K562 (cell line): ENCODE measurements around the gene MINAR1. TPM values are rescaled to one million over a fixed set of nuclear protein-coding genes. Genes with fewer than 3 reads are reported as not detected.

Source experiments
- ATAC-seq: fragments of 200-7000 bp; cut with Tn5 transposase; 3 replicates; pipeline ENCODE4 v1.9.1; 2020; ENCODE audit warnings: moderate library complexity
- BruUV-seq: library from RNA; stranded (reverse); fragments of 400-500 nt; replicated peaks from 2 replicates; lab custom pipeline; 2021; lab: Mats Ljungman, UMichigan
- CTCF ChIA-PET: fragments of 300-600 bp; formaldehyde crosslinking; extraction: SDS; loops from one replicate; lab custom pipeline; 2021; ENCODE audit warnings: low intra/inter-chr PET ratio; lab: Yijun Ruan, JAX
- POLR2A ChIA-PET: fragments of 300-600, 350-650 bp; sonication (Branson Sonifier 250); formaldehyde crosslinking; extraction: SDS; loops from one replicate; lab custom pipeline; 2021; ENCODE audit warnings: antibody characterized with exemption, inconsistent platforms; lab: Yijun Ruan, JAX
- DNase-seq, 4 experiments: peaks; one replicate each; pipeline versions ENCODE4 v3.0.0 to v3.0.0-alpha.2; 2011 to 2018; ENCODE audit warnings: low spot score in 3 of 4, mixed read lengths in 3 of 4; ENCODE audit errors: extremely low read depth in 1 of 4
- FAIRE-seq: peaks from 2 replicates; lab custom pipeline; 2011; peaks lifted over from hg19 to GRCh38; lab: Jason Lieb, UNC
- H2AFZ ChIP-seq: 2 replicates; pipeline ENCODE4 v1.6.0; 2011; ENCODE audit warnings: low read depth, low read length, control low read depth, inconsistent platforms
- H3K27ac ChIP-seq: fragments of 200-600 bp; 3 replicates; pipeline ENCODE4 v1.8.0; 2011; ENCODE audit warnings: low read depth, mild to moderate bottlenecking, control low read depth, inconsistent platforms, low read length, moderate library complexity, mixed read lengths; ENCODE audit errors: extremely low read depth
- H3K27me3 ChIP-seq, 2 experiments: fragments of 300-600 bp in 1 of 2; 2 replicates in 1 of 2; 3 replicates in 1 of 2; pipeline versions ENCODE4 v1.6.0 to v1.8.0; 2011; ENCODE audit warnings: inconsistent platforms in 2 of 2, low read length in 2 of 2, mild to moderate bottlenecking in 1 of 2, mixed read lengths in 1 of 2, moderate library complexity in 1 of 2; ENCODE audit not compliant: control insufficient read depth in 2 of 2, insufficient read depth in 2 of 2
- H3K36me3 ChIP-seq: fragments of 300-600 bp; 3 replicates; pipeline ENCODE4 v1.8.0; 2011; ENCODE audit warnings: mild to moderate bottlenecking, low read length, inconsistent platforms; ENCODE audit not compliant: control insufficient read depth, insufficient read depth
- H3K4me1 ChIP-seq, 2 experiments: fragments of 200-600 bp in 1 of 2; replicated peaks in 1 of 2; 2 replicates in 1 of 2; 3 replicates in 1 of 2; pipeline versions ENCODE4 v1.5.1 to v1.8.0; 2011; ENCODE audit warnings: inconsistent platforms in 2 of 2, low read length in 2 of 2, mild to moderate bottlenecking in 1 of 2, mixed read lengths in 1 of 2, moderate library complexity in 1 of 2; ENCODE audit not compliant: control insufficient read depth in 2 of 2, insufficient read depth in 2 of 2
- H3K4me2 ChIP-seq: 2 replicates; pipeline ENCODE4 v1.6.1; 2011; ENCODE audit warnings: low read length, control low read depth, inconsistent platforms, mixed read lengths; ENCODE audit not compliant: insufficient read depth
- H3K4me3 ChIP-seq: fragments of 200-600 bp; sonication (generic), shearing (Covaris generic); 2 replicates; pipeline ENCODE4 v1.5.1; 2016; ENCODE audit warnings: control low read depth, inconsistent platforms
- H3K79me2 ChIP-seq: fragments of 200-600 bp; 3 replicates; pipeline ENCODE4 v1.8.0; 2011; ENCODE audit warnings: low read length, inconsistent platforms; ENCODE audit not compliant: control insufficient read depth, insufficient read depth
- H3K9ac ChIP-seq, 2 experiments: 2 replicates each; pipeline versions ENCODE4 v1.6.0 to v1.6.1; 2011; ENCODE audit warnings: low read depth in 2 of 2, low read length in 2 of 2, control low read depth in 1 of 2, inconsistent platforms in 1 of 2, mild to moderate bottlenecking in 1 of 2, mixed read lengths in 1 of 2; ENCODE audit not compliant: insufficient read depth in 1 of 2
- H3K9me1 ChIP-seq: one replicate; pipeline ENCODE4 v1.6.0; 2011; ENCODE audit warnings: inconsistent platforms, mild to moderate bottlenecking, low read length, moderate library complexity; ENCODE audit not compliant: control insufficient read depth, insufficient read depth
- H3K9me3 ChIP-seq: replicated peaks from 2 replicates; pipeline ENCODE4 v1.5.1; 2011; ENCODE audit warnings: low read depth, low read length, inconsistent platforms; ENCODE audit not compliant: control insufficient read depth, insufficient read depth
- H4K20me1 ChIP-seq: replicated peaks from 2 replicates; pipeline ENCODE4 v1.6.1; 2011; ENCODE audit warnings: low read length, inconsistent platforms, mixed read lengths; ENCODE audit not compliant: control insufficient read depth, insufficient read depth
- ATF4 ChIP-seq: fragments of 450-650 bp; formaldehyde crosslinking; IDR thresholded peaks from 2 replicates; pipeline ENCODE4 v1.4.0; 2022; ENCODE audit warnings: mild to moderate bottlenecking, moderate library complexity
- CAMTA2 ChIP-seq: fragments of 250-450 bp; sonication (Bioruptor Pico); conservative IDR thresholded peaks from 2 replicates; pipeline ENCODE4 v1.5.1; 2022
- CEBPB ChIP-seq: fragments of 450-650 bp; IDR thresholded peaks from 2 replicates; pipeline ENCODE4 v1.6.1; 2016; ENCODE audit warnings: missing genetic modification characterization, missing compliant biosample characterization
- CHD1 ChIP-seq: fragments of 200-600 bp; sonication (generic); IDR thresholded peaks from one replicate; pipeline ENCODE4 v1.6.1; 2012; ENCODE audit warnings: mild to moderate bottlenecking, moderate library complexity, low read length, inconsistent platforms
- CLOCK ChIP-seq: fragments of 250-450 bp; sonication (Bioruptor Pico); IDR thresholded peaks from 2 replicates; pipeline ENCODE4 v1.4.0; 2020; ENCODE audit warnings: mild to moderate bottlenecking, moderate library complexity, borderline replicate concordance
- E2F4 ChIP-seq: sonication (generic); formaldehyde crosslinking; IDR thresholded peaks from 2 replicates; pipeline ENCODE4 v1.8.0; 2022; ENCODE audit warnings: mild to moderate bottlenecking, low read depth, missing genetic modification reagents
- E4F1 ChIP-seq: fragments of 250-450 bp; sonication (Bioruptor Pico); IDR thresholded peaks from 2 replicates; pipeline ENCODE4 v1.5.0; 2021; ENCODE audit warnings: mild to moderate bottlenecking, borderline replicate concordance
- ESRRB ChIP-seq: fragments of 250-450 bp; sonication (Bioruptor Pico); IDR thresholded peaks from 2 replicates; pipeline ENCODE4 v1.5.0; 2020; ENCODE audit warnings: mild to moderate bottlenecking, moderate library complexity, borderline replicate concordance
- FOXP1 ChIP-seq: sonication (generic); formaldehyde crosslinking; IDR thresholded peaks from 2 replicates; pipeline ENCODE4 v1.8.0; 2022; ENCODE audit warnings: mild to moderate bottlenecking, missing genetic modification reagents
- ZNF398 ChIP-seq: fragments of 250-450 bp; sonication (Bioruptor Pico); IDR thresholded peaks from 2 replicates; pipeline ENCODE4 v1.8.0; 2021; ENCODE audit warnings: moderate library complexity, mild to moderate bottlenecking, inconsistent platforms
- ZNF76 ChIP-seq: fragments of 250-450 bp; sonication (Bioruptor Pico); IDR thresholded peaks from 2 replicates; pipeline ENCODE4 v1.4.0; 2020; ENCODE audit warnings: mild to moderate bottlenecking, moderate library complexity, borderline replicate concordance
- WGBS: fragments of 100-300 bp; shearing (Covaris generic); methylation state at CpG from one replicate; pipeline ENCODE4 v1.1.6; 2016; ENCODE audit warnings: low coverage, mixed read lengths; ENCODE audit not compliant: insufficient coverage; ENCODE audit errors: missing lambda C conversion rate; 5-methylcytosine and 5-hydroxymethylcytosine counted together
- in situ Hi-C: fragments of 300-500 bp; cut with MboI; formaldehyde crosslinking; loops from 4 replicates; pipeline ENCODE4 v1.15.0; 2018; ENCODE audit warnings: inconsistent platforms, mixed read lengths
- intact Hi-C: fragments of 100-400 bp; cut with micrococcal nuclease; formaldehyde crosslinking; loops from 2 replicates; pipeline ENCODE4 v1.14.2; 2022
- polyA plus RNA-seq, 8 experiments: library from polyadenylated mRNA; depleted of rRNA in 4 of 8; stranded (reverse) in 5 of 8; unstranded in 3 of 8; fragments of >200 nt; fragmentation: Nextera tagmentation in 2 of 8; fragmentation: Illumina TruSeq in 1 of 8; extraction: Ambion mirVana in 2 of 8; extraction: Trizol in 1 of 8; gene quantifications; 2 replicates each; pipeline versions ENCODE4 v1.2.1 to v1.2.3, GENCODE V29; 2011 to 2014; ENCODE audit warnings: inconsistent platforms in 1 of 8, missing spikeins in 1 of 8
- total RNA-seq, 7 experiments: library from RNA; depleted of rRNA in 6 of 7; stranded (reverse); fragments of >200 nt in 6 of 7; fragmentation: Illumina TruSeq in 2 of 7; extraction: Trizol in 2 of 7; gene quantifications; 2 replicates each; pipeline versions ENCODE4 v1.2.1 to v1.2.3, GENCODE V29; 2011 to 2021; ENCODE audit warnings: low replicate concordance in 1 of 7

Gene MINAR1
- total and polyA plus RNA-seq, 9 of the 15 experiments (the other 6 are each of a cell fraction or from before 2014, with no cell fraction given), result 0.21 to 1.2 (median 0.52) TPM

- POLR2A ChIA-PET, result interaction anchor here (0.6 kb wide), 1 partner anchor 427 kb away, joined by 3 read pairs; no protein-coding TSS in a partner anchor
- no TSS peak for BruUV-seq
- H3K9ac ChIP-seq, result no peak overlapping the region
- ATAC-seq, result no peak
- DNase-seq, result no peak
- H3K36me3 ChIP-seq, result no peaks in the 10 kb centered on the region
- H2AFZ ChIP-seq, result no peak overlapping the region
- H3K27me3 ChIP-seq, result peaks cover 9 to 29% of the 10 kb centered on the region in 2 experiments
- no peak overlapping the region for H3K27ac ChIP-seq
- H3K9me3 ChIP-seq, result no peaks in the 10 kb centered on the region
- CTCF ChIA-PET, result no interaction called here
- H3K79me2 ChIP-seq, result no peaks in the 10 kb centered on the region
- 2% methylated on average over 18 of the region's 18 CpGs for WGBS
- H4K20me1 ChIP-seq, result no peaks in the 10 kb centered on the region; the same call in 1 of the 2 replicates
- H3K4me2 ChIP-seq, result no peak overlapping the region
- intact Hi-C loops (no loop called here), in situ Hi-C loops (no loop called here)
- no peak for FAIRE-seq
- no peak overlapping the region for H3K4me3 ChIP-seq
- H3K4me1 ChIP-seq, result no peaks in the 10 kb centered on the region
- no peaks in the 10 kb centered on the region for H3K9me1 ChIP-seq
- TF ChIP-seq FOXP1 (CRISPR knock-in tag) (no peak), ESRRB (no peak), ZNF76 (CRISPR knock-in tag) (no peak), CHD1 (no peak), E2F4 (CRISPR knock-in tag) (no peak), ATF4 (CRISPR knock-in tag) (no peak), CAMTA2 (CRISPR knock-in tag) (no peak), CEBPB (no peak), CLOCK (CRISPR knock-in tag) (no peak), E4F1 (CRISPR knock-in tag) (no peak), ZNF398 (CRISPR knock-in tag) (no peak)
Measured at GRCh38 chr15:79463043-79463780, 31.1 kb downstream of the MINAR1 start.
